Measurements from ENCODE around the gene MEF2C.

The MEF2C gene

DNA sequence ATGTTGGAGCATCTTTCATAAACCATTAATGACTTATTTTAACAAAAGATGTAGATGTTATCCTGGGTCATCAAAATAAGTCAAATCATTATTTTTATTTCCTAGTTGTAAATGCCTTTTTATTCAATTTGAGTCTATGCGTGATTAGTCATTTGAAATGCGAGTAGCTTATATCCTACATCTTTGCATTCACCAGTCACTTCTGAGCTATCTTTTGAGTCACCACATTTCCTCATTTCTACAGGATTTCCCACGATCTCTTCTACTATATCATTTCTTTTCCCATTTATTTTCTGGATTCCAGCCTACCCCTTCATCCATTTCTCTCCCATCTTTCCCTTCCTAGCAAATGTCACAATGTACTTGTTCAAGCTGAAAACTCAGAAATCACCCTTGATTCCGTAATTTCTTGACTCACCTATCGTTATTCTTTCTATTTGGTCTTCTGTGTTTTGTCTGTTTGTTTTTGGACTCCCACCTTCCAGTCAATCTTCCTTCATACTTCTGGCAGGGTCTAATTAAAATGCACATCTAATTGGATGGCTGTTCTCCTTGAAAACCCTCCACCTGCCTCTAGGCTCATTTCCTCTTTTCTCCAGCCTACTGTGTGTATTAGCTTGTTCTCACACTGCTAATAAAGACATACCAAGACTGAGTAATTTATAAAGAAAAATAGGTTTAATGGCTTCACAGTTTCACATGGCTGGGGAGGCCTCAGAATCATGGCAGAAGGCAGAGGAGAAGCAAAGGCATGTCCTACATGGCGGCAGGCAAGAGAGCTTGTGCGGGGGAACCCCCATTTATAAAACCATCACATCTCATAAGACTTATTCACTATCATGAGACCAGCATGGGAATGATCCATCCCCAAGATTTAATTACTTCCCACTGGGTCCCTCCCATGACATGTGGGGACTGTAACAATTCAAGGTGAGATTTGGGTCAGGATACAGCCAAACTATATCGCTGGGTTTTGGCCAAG is 112.4 kb downstream of the MEF2C start:
- Histone ChIP-seq H3K4me3 (ENCODE audit: low read depth in 1 of 2, low read length in 2 of 2) (no peak overlapping the region), H3K27ac (ENCODE audit: low read length) (no peak overlapping the region)

GRCh38 chr5:88769165-88769564 is 113.8 kb downstream of the MEF2C start:
- Histone ChIP-seq H3K4me1 (ENCODE audit: control insufficient read depth in 1 of 2, insufficient read depth in 2 of 2, low read length in 2 of 2) (peaks cover 0 to 4% of the 10 kb centered on the region in 2 donors), H3K27me3 (ENCODE audit: low read depth, low read length) (no peaks in the 10 kb centered on the region), H3K27ac (ENCODE audit: low read length) (no peak overlapping the region), H3K9me3 (ENCODE audit: control insufficient read depth in 1 of 2, low read length in 2 of 2) (no peaks in the 10 kb centered on the region), H3K4me3 (ENCODE audit: low read depth in 1 of 2, low read length in 2 of 2) (no peak overlapping the region), H3K36me3 (ENCODE audit: control insufficient read depth in 1 of 2, insufficient read depth in 2 of 2, low read length in 2 of 2) (peaks cover 0 to 3% of the 10 kb centered on the region in 2 donors)

More for the DNA sequence above, 112.4 kb downstream of the MEF2C start:
- Histone ChIP-seq H3K36me3 (ENCODE audit: control insufficient read depth in 1 of 2, insufficient read depth in 2 of 2, low read length in 2 of 2) (peaks cover 0 to 3% of the 10 kb centered on the region in 2 donors), H3K4me1 (ENCODE audit: control insufficient read depth in 1 of 2, insufficient read depth in 2 of 2, low read length in 2 of 2) (peaks cover 0 to 4% of the 10 kb centered on the region in 2 donors), H3K27me3 (ENCODE audit: low read depth, low read length) (no peaks in the 10 kb centered on the region), H3K9me3 (ENCODE audit: control insufficient read depth in 1 of 2, low read length in 2 of 2) (no peaks in the 10 kb centered on the region)

GRCh38 chr5:88768411-88768810 is 114.6 kb downstream of the MEF2C start:
- Histone ChIP-seq H3K27ac (ENCODE audit: low read length) (no peak overlapping the region), H3K27me3 (ENCODE audit: low read depth, low read length) (no peaks in the 10 kb centered on the region), H3K4me3 (ENCODE audit: low read depth in 1 of 2, low read length in 2 of 2) (no peak overlapping the region), H3K9me3 (ENCODE audit: control insufficient read depth in 1 of 2, low read length in 2 of 2) (no peaks in the 10 kb centered on the region), H3K4me1 (ENCODE audit: control insufficient read depth in 1 of 2, insufficient read depth in 2 of 2, low read length in 2 of 2) (peaks cover 0 to 4% of the 10 kb centered on the region in 2 donors), H3K36me3 (ENCODE audit: control insufficient read depth in 1 of 2, insufficient read depth in 2 of 2, low read length in 2 of 2) (no peaks in the 10 kb centered on the region)

GRCh38 chr5:88765798-88766197 is 117.2 kb downstream of the MEF2C start:
- peaks cover 0 to 4% of the 10 kb centered on the region in 2 donors for H3K4me1 ChIP-seq (ENCODE audit: control insufficient read depth in 1 of 2, insufficient read depth in 2 of 2, low read length in 2 of 2)
- H3K9me3 ChIP-seq (ENCODE audit: control insufficient read depth in 1 of 2, low read length in 2 of 2) = no peaks in the 10 kb centered on the region
- no peaks in the 10 kb centered on the region for H3K27me3 ChIP-seq (ENCODE audit: low read depth, low read length)
- no peak overlapping the region for H3K4me3 ChIP-seq (ENCODE audit: low read depth in 1 of 2, low read length in 2 of 2)
- no peaks in the 10 kb centered on the region for H3K36me3 ChIP-seq (ENCODE audit: control insufficient read depth in 1 of 2, insufficient read depth in 2 of 2, low read length in 2 of 2)
- no peak overlapping the region for H3K27ac ChIP-seq (ENCODE audit: low read length)

GRCh38 chr5:88765171-88765570 is 117.8 kb downstream of the MEF2C start:
- H3K4me1 ChIP-seq (ENCODE audit: control insufficient read depth in 1 of 2, insufficient read depth in 2 of 2, low read length in 2 of 2) = peaks cover 0 to 4% of the 10 kb centered on the region in 2 donors
- H3K9me3 ChIP-seq (ENCODE audit: control insufficient read depth in 1 of 2, low read length in 2 of 2) = no peaks in the 10 kb centered on the region
- H3K36me3 ChIP-seq (ENCODE audit: control insufficient read depth in 1 of 2, insufficient read depth in 2 of 2, low read length in 2 of 2) = peaks cover 0 to 5% of the 10 kb centered on the region in 2 donors
- no peaks in the 10 kb centered on the region for H3K27me3 ChIP-seq (ENCODE audit: low read depth, low read length)
- H3K4me3 ChIP-seq (ENCODE audit: low read depth in 1 of 2, low read length in 2 of 2) = no peak overlapping the region
- H3K27ac ChIP-seq (ENCODE audit: low read length) = no peak overlapping the region

GRCh38 chr5:88761939-88762338 is 121.0 kb downstream of the MEF2C start:
- Histone ChIP-seq H3K36me3 (ENCODE audit: control insufficient read depth in 1 of 2, insufficient read depth in 2 of 2, low read length in 2 of 2) (peaks cover 0 to 14% of the 10 kb centered on the region in 2 donors), H3K9me3 (ENCODE audit: control insufficient read depth in 1 of 2, low read length in 2 of 2) (no peaks in the 10 kb centered on the region), H3K27ac (ENCODE audit: low read length) (peak overlapping the region; percentile 9), H3K27me3 (ENCODE audit: low read depth, low read length) (no peaks in the 10 kb centered on the region), H3K4me1 (ENCODE audit: control insufficient read depth in 1 of 2, insufficient read depth in 2 of 2, low read length in 2 of 2) (no peaks in the 10 kb centered on the region), H3K4me3 (ENCODE audit: low read depth in 1 of 2, low read length in 2 of 2) (no peak overlapping the region)

- H3K27ac ChIP-seq (ENCODE audit: low read length) = peak overlapping the region; percentile 9
- H3K4me3 ChIP-seq (ENCODE audit: low read depth in 1 of 2, low read length in 2 of 2) = no peak overlapping the region
- no peaks in the 10 kb centered on the region for H3K27me3 ChIP-seq (ENCODE audit: low read depth, low read length)
- no peaks in the 10 kb centered on the region for H3K4me1 ChIP-seq (ENCODE audit: control insufficient read depth in 1 of 2, insufficient read depth in 2 of 2, low read length in 2 of 2)
- no peaks in the 10 kb centered on the region for H3K9me3 ChIP-seq (ENCODE audit: control insufficient read depth in 1 of 2, low read length in 2 of 2)
- H3K36me3 ChIP-seq (ENCODE audit: control insufficient read depth in 1 of 2, insufficient read depth in 2 of 2, low read length in 2 of 2) = peaks cover 0 to 14% of the 10 kb centered on the region in 2 donors
Observed at GRCh38 chr5:88761269-88761850, 121.6 kb downstream of the MEF2C start.

- no peaks in the 10 kb centered on the region for H3K27me3 ChIP-seq (ENCODE audit: low read depth, low read length)
- H3K27ac ChIP-seq (ENCODE audit: low read length) = no peak overlapping the region
- no peaks in the 10 kb centered on the region for H3K9me3 ChIP-seq (ENCODE audit: control insufficient read depth in 1 of 2, low read length in 2 of 2)
- H3K4me3 ChIP-seq (ENCODE audit: low read depth in 1 of 2, low read length in 2 of 2) = no peak overlapping the region
- peaks cover 0 to 14% of the 10 kb centered on the region in 2 donors for H3K36me3 ChIP-seq (ENCODE audit: control insufficient read depth in 1 of 2, insufficient read depth in 2 of 2, low read length in 2 of 2)
- no peaks in the 10 kb centered on the region for H3K4me1 ChIP-seq (ENCODE audit: control insufficient read depth in 1 of 2, insufficient read depth in 2 of 2, low read length in 2 of 2)
Observed at GRCh38 chr5:88760527-88760926, 122.5 kb downstream of the MEF2C start.

- Histone ChIP-seq H3K36me3 (ENCODE audit: control insufficient read depth in 1 of 2, insufficient read depth in 2 of 2, low read length in 2 of 2) (peaks cover 0 to 14% of the 10 kb centered on the region in 2 donors), H3K27me3 (ENCODE audit: low read depth, low read length) (no peaks in the 10 kb centered on the region), H3K9me3 (ENCODE audit: control insufficient read depth in 1 of 2, low read length in 2 of 2) (no peaks in the 10 kb centered on the region), H3K4me3 (ENCODE audit: low read depth in 1 of 2, low read length in 2 of 2) (no peak overlapping the region), H3K4me1 (ENCODE audit: control insufficient read depth in 1 of 2, insufficient read depth in 2 of 2, low read length in 2 of 2) (no peaks in the 10 kb centered on the region), H3K27ac (ENCODE audit: low read length) (no peak overlapping the region)
Observed at GRCh38 chr5:88758591-88758990, 124.4 kb downstream of the MEF2C start.

- Histone ChIP-seq H3K27me3 (ENCODE audit: low read depth, low read length) (no peaks in the 10 kb centered on the region), H3K4me1 (ENCODE audit: control insufficient read depth in 1 of 2, insufficient read depth in 2 of 2, low read length in 2 of 2) (no peaks in the 10 kb centered on the region), H3K4me3 (ENCODE audit: low read depth in 1 of 2, low read length in 2 of 2) (no peak overlapping the region), H3K9me3 (ENCODE audit: control insufficient read depth in 1 of 2, low read length in 2 of 2) (no peaks in the 10 kb centered on the region), H3K27ac (ENCODE audit: low read length) (no peak overlapping the region), H3K36me3 (ENCODE audit: control insufficient read depth in 1 of 2, insufficient read depth in 2 of 2, low read length in 2 of 2) (peaks cover 0 to 14% of the 10 kb centered on the region in 2 donors)
Observed at GRCh38 chr5:88758184-88758583, 124.8 kb downstream of the MEF2C start.

GRCh38 chr5:88756953-88757352 is 126.0 kb downstream of the MEF2C start:
- no peaks in the 10 kb centered on the region for H3K4me1 ChIP-seq (ENCODE audit: control insufficient read depth in 1 of 2, insufficient read depth in 2 of 2, low read length in 2 of 2)
- H3K4me3 ChIP-seq (ENCODE audit: low read depth in 1 of 2, low read length in 2 of 2) = no peak overlapping the region
- H3K9me3 ChIP-seq (ENCODE audit: control insufficient read depth in 1 of 2, low read length in 2 of 2) = no peaks in the 10 kb centered on the region
- no peak overlapping the region for H3K27ac ChIP-seq (ENCODE audit: low read length)
- peaks cover 0 to 14% of the 10 kb centered on the region in 2 donors for H3K36me3 ChIP-seq (ENCODE audit: control insufficient read depth in 1 of 2, insufficient read depth in 2 of 2, low read length in 2 of 2)
- no peaks in the 10 kb centered on the region for H3K27me3 ChIP-seq (ENCODE audit: low read depth, low read length)
